ENCODE data around the gene ANKRD45. TPM values are rescaled to one million over a fixed set of nuclear protein-coding genes. Genes with fewer than 3 reads are reported as not detected.
A peak's percentile ranks its signal among the peaks of the same experiment; 100 is the strongest.
"Not testable (repeated sequence)": the region's sequence is repeated elsewhere in the genome, so short reads cannot be mapped to it uniquely, and the experiment has no call there.

ANKRD45 gene
- total and polyA plus RNA-seq, 3 experiments from 2014 or later = not detected

GRCh38 chr1:173702736-173703135 lies 33.1 kb upstream of the ANKRD45 start:
- CTCF ChIA-PET = no interaction called here

GRCh38 chr1:173701299-173701698 lies 31.6 kb upstream of the ANKRD45 start:
- H3K9me3 ChIP-seq (ENCODE audit: low read length); H3K4me3 Mint-ChIP-seq; H3K27ac Mint-ChIP-seq; H3K36me3 ChIP-seq (ENCODE audit: insufficient read depth, low read length); POLR2A ChIA-PET; H3K36me3 Mint-ChIP-seq; H3K4me1 ChIP-seq (ENCODE audit: insufficient read depth, low read length); H3K27me3 ChIP-seq (ENCODE audit: insufficient read depth, low read length, poor library complexity, severe bottlenecking); CTCF ChIA-PET; H3K4me3 ChIP-seq (ENCODE audit: low read length); H3K4me1 Mint-ChIP-seq; H3K27ac ChIP-seq (ENCODE audit: low read depth, low read length); H3K9me3 Mint-ChIP-seq; DNase-seq: not testable (repeated sequence)
- H3K27me3 Mint-ChIP-seq = peaks cover 24 to 32% of the 10 kb centered on the region in 2 donors

More at GRCh38 chr1:173702736-173703135, 33.1 kb upstream of the ANKRD45 start:
- Mint-ChIP-seq H3K36me3 (no peaks in the 10 kb centered on the region), H3K9me3 (peaks cover 0 to 3% (median 0%) of the 10 kb centered on the region in 5 donors), H3K4me1 (no peaks in the 10 kb centered on the region), H3K27me3 (peaks cover 17 to 25% of the 10 kb centered on the region in 2 donors), H3K27ac (no peak overlapping the region), H3K4me3 (no peak overlapping the region)
- Histone ChIP-seq H3K9me3 (ENCODE audit: low read length) (no peaks in the 10 kb centered on the region), H3K4me1 (ENCODE audit: insufficient read depth, low read length) (no peaks in the 10 kb centered on the region), H3K27me3 (ENCODE audit: insufficient read depth, low read length, poor library complexity, severe bottlenecking) (no peaks in the 10 kb centered on the region), H3K36me3 (ENCODE audit: insufficient read depth, low read length) (no peaks in the 10 kb centered on the region), H3K4me3 (ENCODE audit: low read length) (no peak overlapping the region), H3K27ac (ENCODE audit: low read depth, low read length) (no peak overlapping the region)
- DNase-seq = no peak
- POLR2A ChIA-PET = no interaction called here

DNA sequence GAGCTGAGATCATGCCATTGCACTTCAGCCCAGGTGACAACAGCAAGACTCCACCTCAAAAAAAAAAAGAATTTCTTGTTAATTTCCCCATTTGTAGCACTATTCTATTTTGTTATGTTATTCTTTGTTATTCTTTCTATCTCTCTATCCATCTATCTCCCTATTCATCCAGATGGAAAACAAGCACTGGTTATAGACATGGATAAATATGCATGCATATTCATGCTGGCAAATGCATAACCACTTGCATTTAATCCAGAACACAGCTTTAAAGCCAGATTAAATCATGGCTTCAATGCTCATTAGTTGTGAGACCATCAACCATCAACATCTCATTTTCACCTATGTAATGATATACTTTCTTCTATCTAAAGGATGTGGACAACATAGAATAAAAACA lies 23.6 kb upstream of the ANKRD45 start:
- Mint-ChIP-seq H3K27me3 (peaks cover 29 to 33% of the 10 kb centered on the region in 2 donors), H3K4me1 (peaks cover 5 to 13% (median 12%) of the 10 kb centered on the region in 3 donors), H3K4me3 (no peak overlapping the region), H3K9me3 (peaks cover 0 to 2% (median 0%) of the 10 kb centered on the region in 5 donors), H3K27ac (no peak overlapping the region), H3K36me3 (no peaks in the 10 kb centered on the region)
- no peak overlapping the region for H3K4me3 ChIP-seq (ENCODE audit: low read length)
- no peaks in the 10 kb centered on the region for H3K9me3 ChIP-seq (ENCODE audit: low read length)
- no peak for DNase-seq
- CTCF ChIA-PET = no interaction called here
- no peaks in the 10 kb centered on the region for H3K4me1 ChIP-seq (ENCODE audit: insufficient read depth, low read length)
- peaks cover 8% of the 10 kb centered on the region for H3K27me3 ChIP-seq (ENCODE audit: insufficient read depth, low read length, poor library complexity, severe bottlenecking)
- H3K27ac ChIP-seq (ENCODE audit: low read depth, low read length) = no peak overlapping the region
- H3K36me3 ChIP-seq (ENCODE audit: insufficient read depth, low read length) = no peaks in the 10 kb centered on the region
- POLR2A ChIA-PET = no interaction called here

GRCh38 chr1:173688300-173688699 lies 18.6 kb upstream of the ANKRD45 start:
- no peak overlapping the region for H3K27ac ChIP-seq (ENCODE audit: low read depth, low read length)
- peak overlapping the region in 7 of 8 donors; percentile 47 to 92 (median 78) for H3K27ac Mint-ChIP-seq
- H3K27me3 Mint-ChIP-seq = peaks cover 2 to 5% of the 10 kb centered on the region in 2 donors
- H3K4me1 Mint-ChIP-seq = peaks cover 6 to 17% (median 14%) of the 10 kb centered on the region in 3 donors
- no peaks in the 10 kb centered on the region for H3K36me3 ChIP-seq (ENCODE audit: insufficient read depth, low read length)
- H3K9me3 ChIP-seq (ENCODE audit: low read length) = no peaks in the 10 kb centered on the region
- H3K9me3 Mint-ChIP-seq = no peaks in the 10 kb centered on the region
- no peaks in the 10 kb centered on the region for H3K4me1 ChIP-seq (ENCODE audit: insufficient read depth, low read length)
- H3K4me3 ChIP-seq (ENCODE audit: low read length) = no peak overlapping the region
- POLR2A ChIA-PET = no interaction called here
- no peak for DNase-seq
- CTCF ChIA-PET = no interaction called here
- H3K27me3 ChIP-seq (ENCODE audit: insufficient read depth, low read length, poor library complexity, severe bottlenecking) = no peaks in the 10 kb centered on the region
- no peaks in the 10 kb centered on the region for H3K36me3 Mint-ChIP-seq
- no peak overlapping the region for H3K4me3 Mint-ChIP-seq

- H3K27ac Mint-ChIP-seq; H3K36me3 Mint-ChIP-seq; H3K9me3 ChIP-seq (ENCODE audit: low read length); H3K9me3 Mint-ChIP-seq; H3K27me3 Mint-ChIP-seq; CTCF ChIA-PET; DNase-seq; H3K4me1 ChIP-seq (ENCODE audit: insufficient read depth, low read length); H3K36me3 ChIP-seq (ENCODE audit: insufficient read depth, low read length); H3K27me3 ChIP-seq (ENCODE audit: insufficient read depth, low read length, poor library complexity, severe bottlenecking); H3K4me3 Mint-ChIP-seq; POLR2A ChIA-PET; H3K4me3 ChIP-seq (ENCODE audit: low read length); H3K27ac ChIP-seq (ENCODE audit: low read depth, low read length): not testable (repeated sequence)
- peaks cover 6 to 17% (median 14%) of the 10 kb centered on the region in 3 donors for H3K4me1 Mint-ChIP-seq
Observed at GRCh38 chr1:173685121-173685520, 15.5 kb upstream of the ANKRD45 start.

DNA sequence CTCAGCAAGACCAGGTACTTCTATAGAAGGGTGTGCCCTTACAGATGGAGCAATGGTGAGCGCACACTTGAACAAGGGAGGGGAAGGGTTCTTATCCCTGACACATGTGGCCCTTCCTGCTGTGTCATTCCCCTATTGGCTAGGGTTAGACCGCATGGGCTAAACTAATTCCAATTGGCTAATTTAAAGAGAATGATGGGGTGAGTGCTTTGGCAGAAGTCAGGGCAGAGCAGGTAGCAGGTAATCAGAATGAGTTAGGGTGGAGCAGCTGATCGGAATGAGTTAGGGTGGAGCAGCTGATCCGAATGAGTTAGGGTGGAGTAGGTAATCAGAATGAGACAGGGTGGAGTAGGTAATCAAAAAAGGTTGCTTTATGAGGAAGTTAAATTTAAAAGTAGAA lies 14.2 kb upstream of the ANKRD45 start:
- peak overlapping the region in 1 of 8 donors; percentile 33 for H3K27ac Mint-ChIP-seq
- POLR2A ChIA-PET; H3K36me3 Mint-ChIP-seq; H3K36me3 ChIP-seq (ENCODE audit: insufficient read depth, low read length); H3K9me3 Mint-ChIP-seq; H3K27me3 ChIP-seq (ENCODE audit: insufficient read depth, low read length, poor library complexity, severe bottlenecking); H3K9me3 ChIP-seq (ENCODE audit: low read length); DNase-seq; H3K4me3 ChIP-seq (ENCODE audit: low read length); H3K27me3 Mint-ChIP-seq; H3K27ac ChIP-seq (ENCODE audit: low read depth, low read length); H3K4me1 ChIP-seq (ENCODE audit: insufficient read depth, low read length); CTCF ChIA-PET; H3K4me1 Mint-ChIP-seq; H3K4me3 Mint-ChIP-seq: not testable (repeated sequence)

DNA sequence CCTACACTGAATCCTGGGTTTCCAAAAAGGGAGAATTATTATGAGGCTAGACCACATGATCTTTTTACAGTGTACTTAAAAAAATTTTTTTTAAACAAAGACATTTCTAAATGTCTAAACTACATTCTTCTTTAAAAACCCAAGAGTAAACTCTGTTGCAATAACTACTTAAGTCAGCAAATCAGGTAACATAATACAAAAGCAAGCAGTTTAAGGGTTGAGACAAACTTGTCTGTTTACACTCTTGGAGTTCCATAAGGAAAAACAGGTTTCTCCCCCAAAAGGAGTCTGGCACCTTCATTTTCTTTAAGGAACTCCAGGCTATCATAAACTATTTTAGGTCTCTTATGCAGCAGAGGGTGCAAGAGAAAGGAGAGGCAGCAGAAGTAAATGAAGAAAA lies 12.5 kb upstream of the ANKRD45 start:
- Mint-ChIP-seq H3K27me3 (peaks cover 0 to 8% of the 10 kb centered on the region in 2 donors), H3K4me1 (no peaks in the 10 kb centered on the region), H3K9me3 (peaks cover 0 to 9% (median 2%) of the 10 kb centered on the region in 5 donors), H3K27ac (no peak overlapping the region), H3K36me3 (peaks cover 0 to 7% (median 0%) of the 10 kb centered on the region in 3 donors), H3K4me3 (no peak overlapping the region)
- H3K4me3 ChIP-seq (ENCODE audit: low read length) = no peak overlapping the region
- no peaks in the 10 kb centered on the region for H3K36me3 ChIP-seq (ENCODE audit: insufficient read depth, low read length)
- DNase-seq = no peak
- no peaks in the 10 kb centered on the region for H3K4me1 ChIP-seq (ENCODE audit: insufficient read depth, low read length)
- no peaks in the 10 kb centered on the region for H3K27me3 ChIP-seq (ENCODE audit: insufficient read depth, low read length, poor library complexity, severe bottlenecking)
- CTCF ChIA-PET = no interaction called here
- POLR2A ChIA-PET = no interaction called here
- H3K9me3 ChIP-seq (ENCODE audit: low read length) = no peaks in the 10 kb centered on the region
- no peak overlapping the region for H3K27ac ChIP-seq (ENCODE audit: low read depth, low read length)

- H3K27ac Mint-ChIP-seq; H3K27me3 ChIP-seq (ENCODE audit: insufficient read depth, low read length, poor library complexity, severe bottlenecking); H3K27ac ChIP-seq (ENCODE audit: low read depth, low read length); H3K36me3 ChIP-seq (ENCODE audit: insufficient read depth, low read length); H3K4me1 Mint-ChIP-seq; H3K27me3 Mint-ChIP-seq; H3K9me3 ChIP-seq (ENCODE audit: low read length); DNase-seq; H3K9me3 Mint-ChIP-seq; H3K4me1 ChIP-seq (ENCODE audit: insufficient read depth, low read length); CTCF ChIA-PET; H3K4me3 ChIP-seq (ENCODE audit: low read length); H3K4me3 Mint-ChIP-seq; POLR2A ChIA-PET: not testable (repeated sequence)
- peaks cover 0 to 14% (median 0%) of the 10 kb centered on the region in 3 donors for H3K36me3 Mint-ChIP-seq
Observed at GRCh38 chr1:173680152-173680551, 10.5 kb upstream of the ANKRD45 start.

DNA sequence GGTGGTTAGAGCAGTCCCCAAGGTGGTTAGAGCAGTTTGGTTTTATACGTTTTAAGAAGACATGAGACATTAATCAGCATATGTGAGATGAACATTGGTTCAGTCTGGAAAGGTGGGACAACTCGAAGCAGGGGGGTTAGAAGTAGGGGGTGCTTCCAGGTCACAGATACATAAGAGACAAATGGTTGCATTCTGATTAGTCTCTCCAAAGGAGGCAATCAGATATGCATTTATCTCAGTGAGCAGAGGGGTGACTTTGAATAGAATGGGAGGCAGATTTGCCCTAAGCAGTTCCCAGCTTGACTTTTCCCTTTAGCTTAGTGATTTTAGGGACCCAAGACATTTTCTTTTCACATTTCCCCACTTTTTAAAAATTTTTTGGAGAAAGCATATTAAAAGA lies 4.8 kb upstream of the ANKRD45 start:
- CTCF ChIA-PET, POLR2A ChIA-PET, H3K27ac Mint-ChIP-seq: not testable (repeated sequence)

More for the DNA sequence above, 4.8 kb upstream of the ANKRD45 start:
- not testable (repeated sequence) for H3K4me1 Mint-ChIP-seq; H3K27me3 ChIP-seq (ENCODE audit: insufficient read depth, low read length, poor library complexity, severe bottlenecking); H3K36me3 ChIP-seq (ENCODE audit: insufficient read depth, low read length); H3K27ac ChIP-seq (ENCODE audit: low read depth, low read length); H3K4me1 ChIP-seq (ENCODE audit: insufficient read depth, low read length); H3K9me3 Mint-ChIP-seq; H3K4me3 ChIP-seq (ENCODE audit: low read length); H3K9me3 ChIP-seq (ENCODE audit: low read length); DNase-seq; H3K4me3 Mint-ChIP-seq
- peaks cover 27 to 29% of the 10 kb centered on the region in 2 donors for H3K27me3 Mint-ChIP-seq
- peaks cover 0 to 21% (median 0%) of the 10 kb centered on the region in 3 donors for H3K36me3 Mint-ChIP-seq
